ENCODE results near the gene PM20D1. TPM values are rescaled to one million over a fixed set of nuclear protein-coding genes. Genes with fewer than 3 reads are reported as not detected.

The PM20D1 gene
- total and polyA plus RNA-seq, 9 donors, result 0.06 to 0.16 (median 0.09) TPM; not detected in 3

- H3K4me3 ChIP-seq (ENCODE audit: low read length), result no peak overlapping the region
- H3K4me1 ChIP-seq (ENCODE audit: control insufficient read depth, insufficient read depth, low read length), result peaks cover 18% of the 10 kb centered on the region
- no peaks in the 10 kb centered on the region for H3K9me3 ChIP-seq (replicated peaks; ENCODE audit: control insufficient read depth, low read depth, low read length)
- H3K27me3 ChIP-seq (ENCODE audit: control insufficient read depth, insufficient read depth, low read length), result no peaks in the 10 kb centered on the region
- 100% methylated on average over 1 of the region's 5 CpGs for WGBS (ENCODE audit: insufficient coverage)
- DNase-seq, result no peak
- no peak overlapping the region for H3K27ac ChIP-seq (ENCODE audit: low read length)
- peaks cover 79% of the 10 kb centered on the region for H3K36me3 ChIP-seq (ENCODE audit: control insufficient read depth, insufficient read depth, low read length)
Observed at GRCh38 chr1:205794011-205794730, 55.8 kb downstream of the PM20D1 start.

GRCh38 chr1:205792961-205793673, 56.8 kb downstream of the PM20D1 start:
- H3K4me3 ChIP-seq (ENCODE audit: low read length), result no peak overlapping the region
- DNase-seq, result peak; percentile 61
- peaks cover 68% of the 10 kb centered on the region for H3K36me3 ChIP-seq (ENCODE audit: control insufficient read depth, insufficient read depth, low read length)

DNA sequence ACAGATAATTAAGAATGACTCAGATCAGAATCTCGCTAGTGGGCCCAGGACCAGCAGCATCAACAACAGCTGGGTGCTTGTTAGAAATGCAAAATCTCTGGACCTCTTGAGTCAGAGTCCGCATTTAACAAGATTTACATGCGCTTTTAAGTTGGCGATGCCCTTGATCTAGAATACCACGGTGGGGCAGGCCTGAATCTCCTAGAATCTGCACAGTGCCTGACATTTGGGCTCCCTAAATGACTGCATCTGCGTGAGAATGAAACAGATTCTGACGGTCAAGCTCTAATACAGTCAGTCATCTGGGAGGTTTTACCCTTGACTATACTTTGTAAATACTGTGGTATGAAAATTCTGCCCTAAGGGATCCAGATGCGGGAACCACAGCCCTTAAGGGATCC, 57.5 kb downstream of the PM20D1 start:
- Histone ChIP-seq H3K27ac (ENCODE audit: low read length) (no peak overlapping the region), H3K9me3 (replicated peaks; ENCODE audit: control insufficient read depth, low read depth, low read length) (no peaks in the 10 kb centered on the region), H3K27me3 (ENCODE audit: control insufficient read depth, insufficient read depth, low read length) (no peaks in the 10 kb centered on the region), H3K4me3 (ENCODE audit: low read length) (no peak overlapping the region), H3K4me1 (ENCODE audit: control insufficient read depth, insufficient read depth, low read length) (peaks cover 18% of the 10 kb centered on the region), H3K36me3 (ENCODE audit: control insufficient read depth, insufficient read depth, low read length) (peaks cover 62% of the 10 kb centered on the region)
- DNase-seq, result no peak
- WGBS (ENCODE audit: insufficient coverage), result 83% methylated on average over 5 of the region's 8 CpGs

More at GRCh38 chr1:205792961-205793673, 56.8 kb downstream of the PM20D1 start:
- Histone ChIP-seq H3K27ac (ENCODE audit: low read length) (peak overlapping the region; percentile 64), H3K9me3 (replicated peaks; ENCODE audit: control insufficient read depth, low read depth, low read length) (no peaks in the 10 kb centered on the region), H3K4me1 (ENCODE audit: control insufficient read depth, insufficient read depth, low read length) (peaks cover 18% of the 10 kb centered on the region), H3K27me3 (ENCODE audit: control insufficient read depth, insufficient read depth, low read length) (no peaks in the 10 kb centered on the region)
- WGBS (ENCODE audit: insufficient coverage), result 61% methylated on average over 5 of the region's 6 CpGs

GRCh38 chr1:205791568-205792180, 58.3 kb downstream of the PM20D1 start:
- DNase-seq, result peak; percentile 77
- Histone ChIP-seq H3K4me1 (ENCODE audit: control insufficient read depth, insufficient read depth, low read length) (peaks cover 18% of the 10 kb centered on the region), H3K9me3 (replicated peaks; ENCODE audit: control insufficient read depth, low read depth, low read length) (no peaks in the 10 kb centered on the region), H3K4me3 (ENCODE audit: low read length) (no peak overlapping the region), H3K27me3 (ENCODE audit: control insufficient read depth, insufficient read depth, low read length) (no peaks in the 10 kb centered on the region), H3K36me3 (ENCODE audit: control insufficient read depth, insufficient read depth, low read length) (peaks cover 54% of the 10 kb centered on the region), H3K27ac (ENCODE audit: low read length) (no peak overlapping the region)
- WGBS (ENCODE audit: insufficient coverage), result 82% methylated on average over 4 of the region's 5 CpGs

DNA sequence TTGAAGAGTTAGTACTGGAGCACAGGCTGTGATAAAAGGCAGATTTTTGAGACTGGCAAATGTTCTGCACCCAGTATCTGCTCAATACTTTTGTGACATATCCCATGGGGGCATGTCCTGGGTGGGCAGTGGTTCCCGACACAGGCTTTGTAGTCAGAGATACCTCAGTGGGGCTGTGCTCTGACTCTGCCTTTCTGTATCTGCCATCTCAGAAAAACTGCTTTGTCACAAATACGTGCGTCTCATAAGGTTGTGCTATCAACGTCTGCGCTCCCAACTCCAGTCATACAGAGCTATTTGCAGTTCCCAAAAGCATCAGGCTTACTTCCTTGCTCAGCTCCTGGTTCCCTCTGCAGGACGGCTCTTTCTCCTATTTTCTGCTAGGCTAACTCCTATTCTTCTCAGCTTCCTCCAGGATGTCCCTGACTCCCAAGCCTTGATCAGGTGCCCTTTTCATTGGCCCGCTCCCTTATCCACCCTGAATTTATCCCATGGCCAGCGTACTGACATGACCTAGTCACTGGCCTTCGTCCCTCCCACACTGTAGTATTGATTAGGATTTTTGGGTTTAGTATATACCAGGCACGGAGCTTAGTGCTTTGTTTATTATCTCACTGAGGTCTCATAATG, 62.5 kb downstream of the PM20D1 start:
- 68% methylated on average over 6 of the region's 10 CpGs for WGBS (ENCODE audit: insufficient coverage)
- no peaks in the 10 kb centered on the region for H3K27me3 ChIP-seq (ENCODE audit: control insufficient read depth, insufficient read depth, low read length)
- peaks cover 14% of the 10 kb centered on the region for H3K4me1 ChIP-seq (ENCODE audit: control insufficient read depth, insufficient read depth, low read length)
- peaks cover 26% of the 10 kb centered on the region for H3K36me3 ChIP-seq (ENCODE audit: control insufficient read depth, insufficient read depth, low read length)
- no peak for DNase-seq
- no peak overlapping the region for H3K27ac ChIP-seq (ENCODE audit: low read length)
- H3K4me3 ChIP-seq (ENCODE audit: low read length), result no peak overlapping the region
- H3K9me3 ChIP-seq (replicated peaks; ENCODE audit: control insufficient read depth, low read depth, low read length), result no peaks in the 10 kb centered on the region

DNA sequence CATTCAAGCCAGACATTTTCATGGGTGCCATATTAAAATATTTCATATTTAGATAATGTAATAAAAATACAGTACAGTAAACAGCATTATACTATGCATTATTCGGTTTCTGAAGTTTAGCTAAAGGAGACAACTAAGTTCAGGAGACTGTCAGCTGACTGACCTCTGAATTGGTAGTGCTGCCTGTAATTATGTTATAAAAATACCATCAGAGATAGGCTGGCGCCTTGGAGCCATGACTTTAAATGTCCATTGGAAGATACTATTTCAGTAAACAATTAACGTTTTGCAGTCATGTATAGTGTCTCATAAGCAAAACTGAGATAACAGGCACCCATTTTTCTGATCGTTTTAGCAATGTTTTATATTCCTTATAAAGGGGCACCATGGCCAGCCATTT, 63.3 kb downstream of the PM20D1 start:
- Histone ChIP-seq H3K27me3 (ENCODE audit: control insufficient read depth, insufficient read depth, low read length) (no peaks in the 10 kb centered on the region), H3K4me1 (ENCODE audit: control insufficient read depth, insufficient read depth, low read length) (peaks cover 8% of the 10 kb centered on the region), H3K4me3 (ENCODE audit: low read length) (no peak overlapping the region), H3K9me3 (replicated peaks; ENCODE audit: control insufficient read depth, low read depth, low read length) (no peaks in the 10 kb centered on the region), H3K36me3 (ENCODE audit: control insufficient read depth, insufficient read depth, low read length) (peaks cover 22% of the 10 kb centered on the region), H3K27ac (ENCODE audit: low read length) (no peak overlapping the region)
- 60% methylated on average over 1 of the region's 4 CpGs for WGBS (ENCODE audit: insufficient coverage)
- DNase-seq, result no peak

GRCh38 chr1:205785446-205785845, 64.5 kb downstream of the PM20D1 start:
- no peak overlapping the region for H3K4me3 ChIP-seq (ENCODE audit: low read length)
- peaks cover 10% of the 10 kb centered on the region for H3K36me3 ChIP-seq (ENCODE audit: control insufficient read depth, insufficient read depth, low read length)
- DNase-seq, result no peak
- H3K27me3 ChIP-seq (ENCODE audit: control insufficient read depth, insufficient read depth, low read length), result no peaks in the 10 kb centered on the region
- H3K27ac ChIP-seq (ENCODE audit: low read length), result no peak overlapping the region
- H3K9me3 ChIP-seq (replicated peaks; ENCODE audit: control insufficient read depth, low read depth, low read length), result no peaks in the 10 kb centered on the region
- peaks cover 6% of the 10 kb centered on the region for H3K4me1 ChIP-seq (ENCODE audit: control insufficient read depth, insufficient read depth, low read length)
- no CpG with 5 or more reads among the region's 9 CpGs for WGBS (ENCODE audit: insufficient coverage)

DNA sequence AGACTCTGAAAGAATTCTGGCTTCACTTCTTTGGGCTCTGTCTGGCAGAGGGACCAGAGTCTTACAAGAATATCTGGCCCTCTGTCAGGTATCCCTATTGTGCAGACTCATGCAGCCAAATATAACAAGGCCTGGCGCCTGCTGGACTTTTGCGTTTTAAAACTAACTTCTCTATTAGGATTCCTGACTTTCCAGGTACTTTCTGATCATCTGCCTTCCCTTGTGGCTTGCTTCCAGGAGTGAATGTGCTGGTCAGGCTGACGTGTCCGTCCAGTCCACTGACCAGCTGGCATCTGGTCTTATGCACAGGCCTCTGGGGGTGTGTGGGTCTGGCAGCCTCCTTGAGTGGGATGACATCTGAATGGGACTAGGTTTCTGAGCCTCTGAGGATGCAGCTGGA, 66.0 kb downstream of the PM20D1 start:
- H3K4me1 ChIP-seq (ENCODE audit: control insufficient read depth, insufficient read depth, low read length), result peaks cover 6% of the 10 kb centered on the region
- WGBS (ENCODE audit: insufficient coverage), result 46% methylated on average over 3 of the region's 4 CpGs
- H3K27ac ChIP-seq (ENCODE audit: low read length), result no peak overlapping the region
- H3K4me3 ChIP-seq (ENCODE audit: low read length), result no peak overlapping the region
- H3K36me3 ChIP-seq (ENCODE audit: control insufficient read depth, insufficient read depth, low read length), result no peaks in the 10 kb centered on the region
- H3K9me3 ChIP-seq (replicated peaks; ENCODE audit: control insufficient read depth, low read depth, low read length), result no peaks in the 10 kb centered on the region
- no peaks in the 10 kb centered on the region for H3K27me3 ChIP-seq (ENCODE audit: control insufficient read depth, insufficient read depth, low read length)
- no peak for DNase-seq

DNA sequence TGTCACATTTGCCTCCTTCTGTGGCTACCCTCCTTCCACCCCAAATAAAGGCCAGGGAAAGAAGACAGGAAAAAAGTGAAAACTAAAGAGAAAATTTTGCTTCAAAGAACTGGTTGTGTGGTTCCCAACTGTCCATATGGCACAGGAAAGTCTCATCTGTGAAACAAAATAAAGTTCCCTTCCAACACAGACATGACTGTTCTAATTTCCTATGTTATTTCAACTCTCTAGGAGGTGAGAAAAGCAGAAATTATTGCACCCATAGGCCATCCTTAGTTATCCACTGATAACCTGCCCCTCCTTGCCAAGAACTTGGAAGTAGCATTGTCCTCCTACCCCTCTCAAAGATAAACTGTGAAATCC, 66.5 kb downstream of the PM20D1 start:
- H3K27me3 ChIP-seq (ENCODE audit: control insufficient read depth, insufficient read depth, low read length), result no peaks in the 10 kb centered on the region
- no peaks in the 10 kb centered on the region for H3K36me3 ChIP-seq (ENCODE audit: control insufficient read depth, insufficient read depth, low read length)
- no peak for DNase-seq
- no peak overlapping the region for H3K27ac ChIP-seq (ENCODE audit: low read length)
- H3K9me3 ChIP-seq (replicated peaks; ENCODE audit: control insufficient read depth, low read depth, low read length), result no peaks in the 10 kb centered on the region
- H3K4me1 ChIP-seq (ENCODE audit: control insufficient read depth, insufficient read depth, low read length), result peaks cover 6% of the 10 kb centered on the region
- no peak overlapping the region for H3K4me3 ChIP-seq (ENCODE audit: low read length)
